H1 (cell line): ENCODE results near the gene CBY1. TPM values are rescaled to one million over a fixed set of nuclear protein-coding genes. Genes with fewer than 3 reads are reported as not detected.

Experiments used
- CTCF ChIA-PET: fragments of 300-600 bp; sonication (Branson Sonifier 250); formaldehyde crosslinking; loops from one replicate; lab custom pipeline; 2021; ENCODE audit not compliant: partially characterized antibody; lab: Charles Lee
- POLR2A ChIA-PET: fragments of 300-600 bp; sonication (Branson Sonifier 250); formaldehyde crosslinking; loops from one replicate; lab custom pipeline; 2021; ENCODE audit warnings: inconsistent platforms; ENCODE audit not compliant: partially characterized antibody; lab: Charles Lee
- DNase-seq, 2 experiments: peaks; one replicate each; pipeline versions ENCODE4 v3.0.0 to v3.0.0-alpha.2; 2010 to 2022; ENCODE audit warnings: low spot score in 2 of 2, low read depth in 1 of 2, mixed read lengths in 1 of 2
- FAIRE-seq: peaks from 2 replicates; lab custom pipeline; 2011; peaks lifted over from hg19 to GRCh38; lab: Jason Lieb, UNC
- H2AFZ ChIP-seq: 2 replicates; pipeline ENCODE4 v1.8.1; 2012; ENCODE audit warnings: low read length, inconsistent platforms
- H2AK5ac ChIP-seq: 2 replicates; pipeline ENCODE4 v1.6.1; 2013; ENCODE audit warnings: low read depth, low read length
- H2BK120ac ChIP-seq: replicated peaks from 2 replicates; pipeline ENCODE3; 2013; ENCODE audit warnings: low read depth, low read length, inconsistent platforms
- H2BK12ac ChIP-seq: 2 replicates; pipeline ENCODE4 v1.6.1; 2013; ENCODE audit warnings: low read depth, low read length
- H2BK15ac ChIP-seq: 2 replicates; pipeline ENCODE4 v1.6.1; 2013; ENCODE audit warnings: low read length
- H2BK20ac ChIP-seq: 2 replicates; pipeline ENCODE4 v1.6.1; 2013; ENCODE audit warnings: low read length
- H2BK5ac ChIP-seq: 2 replicates; pipeline ENCODE4 v1.6.1; 2013; ENCODE audit warnings: low read depth, low read length
- H3K14ac ChIP-seq: 2 replicates; pipeline ENCODE4 v1.6.1; 2013; ENCODE audit warnings: inconsistent platforms; ENCODE audit not compliant: insufficient read length
- H3K18ac ChIP-seq: 2 replicates; pipeline ENCODE4 v1.6.1; 2013; ENCODE audit warnings: low read length; ENCODE audit errors: extremely low read depth
- H3K23ac ChIP-seq: 2 replicates; pipeline ENCODE4 v1.6.1; 2013; ENCODE audit warnings: inconsistent platforms; ENCODE audit not compliant: insufficient read length
- H3K23me2 ChIP-seq: 2 replicates; pipeline ENCODE4 v1.6.1; 2013; ENCODE audit warnings: low read depth, low read length
- H3K27ac ChIP-seq: 2 replicates; pipeline ENCODE4 v1.6.1; 2011; ENCODE audit warnings: low read depth, low read length, inconsistent platforms
- H3K27me3 ChIP-seq, 4 experiments: replicated peaks in 1 of 4; 1 replicate in 1 of 4; 2 replicates in 3 of 4; pipeline versions ENCODE4 v1.6.1 to v1.8.1; 2011 to 2013; ENCODE audit warnings: low read length in 3 of 4, mild to moderate bottlenecking in 3 of 4, inconsistent platforms in 2 of 4, mixed read lengths in 2 of 4, moderate library complexity in 1 of 4; ENCODE audit not compliant: control insufficient read depth in 3 of 4, insufficient read depth in 3 of 4; ENCODE audit errors: extremely low read depth in 1 of 4
- H3K36me3 ChIP-seq, 4 experiments: 2 replicates each; pipeline versions ENCODE4 v1.6.1 to v1.8.1; 2011 to 2013; ENCODE audit warnings: mild to moderate bottlenecking in 4 of 4, low read length in 3 of 4, moderate library complexity in 2 of 4, control low read depth in 1 of 4, inconsistent platforms in 1 of 4; ENCODE audit not compliant: insufficient read depth in 4 of 4, control insufficient read depth in 2 of 4
- H3K4ac ChIP-seq: replicated peaks from 2 replicates; pipeline ENCODE3; 2013; ENCODE audit warnings: low read length, low read depth, mixed read lengths, inconsistent platforms; ENCODE audit not compliant: insufficient read length
- H3K4me1 ChIP-seq, 4 experiments: replicated peaks in 1 of 4; 1 replicate in 1 of 4; 2 replicates in 3 of 4; pipeline versions ENCODE4 v1.6.1 to v1.8.1; 2011 to 2013; ENCODE audit warnings: low read length in 3 of 4, inconsistent platforms in 2 of 4, mixed read lengths in 1 of 4; ENCODE audit not compliant: insufficient read depth in 4 of 4, control insufficient read depth in 3 of 4
- H3K4me2 ChIP-seq, 2 experiments: 2 replicates each; pipeline versions ENCODE4 v1.6.1 to v1.8.1; 2011 to 2013; ENCODE audit warnings: low read depth in 2 of 2, low read length in 2 of 2, control low read depth in 1 of 2, inconsistent platforms in 1 of 2, mild to moderate bottlenecking in 1 of 2; ENCODE audit not compliant: insufficient read depth in 1 of 2
- H3K4me3 ChIP-seq, 4 experiments: fragments of 200-600, 300-600 bp in 1 of 4; sonication (generic), shearing (Covaris generic), sonication (Bioruptor Twin) in 1 of 4; 2 replicates each; pipeline versions ENCODE4 v1.5.1 to v1.8.1; 2011 to 2016; ENCODE audit warnings: low read length in 4 of 4, low read depth in 3 of 4, control low read depth in 2 of 4, inconsistent platforms in 2 of 4, mild to moderate bottlenecking in 2 of 4, mixed read lengths in 1 of 4, moderate library complexity in 1 of 4; ENCODE audit not compliant: insufficient read depth in 2 of 4; ENCODE audit errors: extremely low read depth in 1 of 4
- H3K56ac ChIP-seq: replicated peaks from 2 replicates; pipeline ENCODE3; 2013; ENCODE audit warnings: low read depth, mild to moderate bottlenecking, mixed read lengths, low read length, inconsistent platforms; ENCODE audit not compliant: insufficient read length
- H3K79me1 ChIP-seq: 2 replicates; pipeline ENCODE4 v1.6.1; 2013; ENCODE audit warnings: low read depth, low read length, control low read depth
- H3K79me2 ChIP-seq, 2 experiments: 2 replicates each; pipeline versions ENCODE4 v1.6.1 to v1.8.1; 2012 to 2013; ENCODE audit warnings: low read length in 2 of 2, mild to moderate bottlenecking in 2 of 2, inconsistent platforms in 1 of 2; ENCODE audit not compliant: insufficient read depth in 2 of 2, control insufficient read depth in 1 of 2
- H3K9ac ChIP-seq, 4 experiments: replicated peaks in 1 of 4; 1 replicate in 1 of 4; 2 replicates in 3 of 4; pipeline versions ENCODE4 v1.6.1 to v1.8.1; 2011 to 2013; ENCODE audit warnings: low read depth in 3 of 4, low read length in 3 of 4, control low read depth in 2 of 4, mild to moderate bottlenecking in 2 of 4, moderate library complexity in 2 of 4, inconsistent platforms in 1 of 4; ENCODE audit errors: extremely low read depth in 1 of 4
- H3K9me3 ChIP-seq, 2 experiments: 2 replicates each; pipeline versions ENCODE4 v1.6.1 to v1.8.1; 2012 to 2013; ENCODE audit warnings: mild to moderate bottlenecking in 2 of 2, moderate library complexity in 2 of 2, control low read depth in 1 of 2, inconsistent platforms in 1 of 2, low read depth in 1 of 2, low read length in 1 of 2, mixed read lengths in 1 of 2; ENCODE audit not compliant: insufficient read depth in 2 of 2
- H4K20me1 ChIP-seq, 2 experiments: replicated peaks in 1 of 2; 2 replicates each; pipeline versions ENCODE3 to v1.8.1; 2011 to 2013; ENCODE audit warnings: inconsistent platforms in 2 of 2, low read length in 2 of 2, mild to moderate bottlenecking in 1 of 2; ENCODE audit not compliant: insufficient read depth in 2 of 2, control insufficient read depth in 1 of 2
- H4K5ac ChIP-seq: 2 replicates; pipeline ENCODE4 v1.6.1; 2013; ENCODE audit warnings: low read length, low read depth, mixed read lengths, inconsistent platforms; ENCODE audit not compliant: insufficient read length
- H4K8ac ChIP-seq: 2 replicates; pipeline ENCODE4 v1.8.0; 2013; ENCODE audit warnings: mild to moderate bottlenecking, moderate library complexity, low read length, inconsistent platforms; ENCODE audit not compliant: insufficient read depth; ENCODE audit errors: extremely low read depth
- H4K91ac ChIP-seq: replicated peaks from 2 replicates; pipeline ENCODE3; 2013; ENCODE audit warnings: low read length, mixed read lengths, inconsistent platforms; ENCODE audit not compliant: insufficient read length
- BCL11A ChIP-seq, 2 experiments: IDR thresholded peaks; one replicate each; pipeline ENCODE4 v1.6.1; 2011; ENCODE audit warnings: low read depth in 2 of 2, low read length in 2 of 2, mild to moderate bottlenecking in 2 of 2
- CEBPB ChIP-seq: IDR thresholded peaks from 2 replicates; pipeline ENCODE4 v1.6.1; 2012; ENCODE audit warnings: low read depth, low read length
- CHD1 ChIP-seq: IDR thresholded peaks from 2 replicates; pipeline ENCODE4 v1.6.1; 2012; ENCODE audit warnings: low read depth, low read length, improper control_type of control experiment
- CHD2 ChIP-seq: IDR thresholded peaks from 2 replicates; pipeline ENCODE4 v1.6.1; 2012; ENCODE audit warnings: low read length, improper control_type of control experiment
- EP300 ChIP-seq, 2 experiments: IDR thresholded peaks; 1 replicate in 1 of 2; 2 replicates in 1 of 2; pipeline ENCODE4 v1.6.1; 2011 to 2012; ENCODE audit warnings: low read depth in 2 of 2, low read length in 2 of 2, mild to moderate bottlenecking in 2 of 2, borderline replicate concordance in 1 of 2, inconsistent platforms in 1 of 2, moderate library complexity in 1 of 2
- GABPA ChIP-seq: IDR thresholded peaks from 2 replicates; pipeline ENCODE4 v1.6.1; 2011; ENCODE audit warnings: mild to moderate bottlenecking, low read length, moderate library complexity, borderline replicate concordance; ENCODE audit not compliant: insufficient read depth
- HDAC6 ChIP-seq: IDR thresholded peaks from one replicate; pipeline ENCODE4 v1.7.1; 2012; ENCODE audit warnings: low read depth, mild to moderate bottlenecking, inconsistent platforms, low read length, moderate library complexity
- KDM4A ChIP-seq: IDR thresholded peaks from one replicate; pipeline ENCODE4 v1.7.1; 2012; ENCODE audit warnings: low read depth, mild to moderate bottlenecking, moderate library complexity, low read length, inconsistent platforms; ENCODE audit not compliant: severe bottlenecking
- PHF8 ChIP-seq: fragments of 200-600 bp; sonication (generic); conservative IDR thresholded peaks from 2 replicates; pipeline ENCODE4 v1.7.1; 2012; ENCODE audit warnings: low read depth, mild to moderate bottlenecking, inconsistent platforms, low read length, moderate library complexity
- SRF ChIP-seq: IDR thresholded peaks from 2 replicates; pipeline ENCODE4 v1.6.1; 2011; ENCODE audit warnings: mild to moderate bottlenecking, low read depth, low read length, moderate library complexity
- YY1 ChIP-seq: IDR thresholded peaks from 2 replicates; pipeline ENCODE4 v1.6.1; 2011; ENCODE audit warnings: low read depth, mild to moderate bottlenecking, low read length
- WGBS, 2 experiments: shearing (Covaris generic) in 1 of 2; methylation state at CpG; one replicate each; pipeline versions ENCODE4 v1.1.6 to v1.1.7; 2013 to 2015; ENCODE audit warnings: low lambda C conversion rate in 2 of 2, mixed read lengths in 2 of 2, inconsistent platforms in 1 of 2, low coverage in 1 of 2, missing lambda C conversion rate in 1 of 2; ENCODE audit not compliant: insufficient replicate concordance in 2 of 2, insufficient coverage in 1 of 2, insufficient read length in 1 of 2; ENCODE audit errors: extremely low coverage in 1 of 2, missing lambda C conversion rate in 1 of 2; 5-methylcytosine and 5-hydroxymethylcytosine counted together
- polyA plus RNA-seq, 7 experiments: library from polyadenylated mRNA; depleted of rRNA in 3 of 7; stranded (reverse) in 5 of 7; unstranded in 2 of 7; fragments of >200 nt in 5 of 7; fragments of 200-250 nt in 2 of 7; gene quantifications; 1 replicate in 5 of 7; 2 replicates in 1 of 7; 4 replicates in 1 of 7; pipeline versions ENCODE4 v1.2.1 to v1.2.3, GENCODE V29; 2011 to 2013; ENCODE audit warnings: missing spikeins in 2 of 7, mixed read lengths in 2 of 7
- total RNA-seq: library from RNA; stranded (reverse); fragmentation: NEBNext Ultra II Directional; extraction: Animal tissue kit (Norgen Biotek cat#: 25700); gene quantifications from 2 replicates; pipeline ENCODE4 v1.2.1, GENCODE V29; 2021
- TF ChIP-seq, protein P1 (sequence below), 3 experiments: IDR thresholded peaks; 1 replicate in 2 of 3; 2 replicates in 1 of 3; pipeline versions ENCODE4 v1.5.1 to v1.6.1; 2011; ENCODE audit warnings: low read length in 3 of 3, mild to moderate bottlenecking in 3 of 3, inconsistent platforms in 2 of 3, low read depth in 1 of 3, moderate library complexity in 1 of 3; ENCODE audit not compliant: insufficient read depth in 1 of 3; ENCODE audit errors: control extremely low read depth in 1 of 3

The CBY1 gene
- total and polyA plus RNA-seq, 2 of the 8 experiments (the other 6 are each of a cell fraction or from before 2014, with no cell fraction given), result 23.2 to 30.2 TPM

DNA sequence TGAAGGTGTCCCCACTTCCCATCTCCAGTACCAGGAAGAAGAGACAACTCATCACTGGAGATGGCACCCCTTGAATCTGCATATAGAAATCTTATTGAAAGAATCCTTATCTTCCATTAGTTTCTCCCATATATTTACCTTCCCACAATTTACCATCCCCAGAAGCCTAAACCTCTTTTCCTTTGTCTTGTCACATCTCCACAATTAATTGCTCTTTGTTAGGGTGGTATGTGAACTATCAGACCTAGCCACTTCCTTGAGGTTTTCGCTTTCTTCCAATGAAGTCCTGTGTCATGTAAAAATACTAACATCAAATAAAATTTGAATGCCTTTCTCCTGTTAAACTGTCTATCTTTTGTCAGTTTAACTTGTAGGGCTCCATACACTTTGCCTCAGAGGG lies 38.2 kb upstream of the CBY1 start:
- no peak overlapping the region for H4K8ac ChIP-seq
- no peak overlapping the region for H2AK5ac ChIP-seq
- no peak overlapping the region for H3K9ac ChIP-seq
- H3K56ac ChIP-seq, result no peak overlapping the region
- no peak overlapping the region for H3K27ac ChIP-seq
- H3K4me2 ChIP-seq, result no peak overlapping the region
- no peaks in the 10 kb centered on the region for H4K20me1 ChIP-seq
- WGBS, 2 experiments, result 83% methylated on average over 1 of the region's 1 CpG; no CpG with 5 or more reads in 1 of the 2 experiments
- no peak for FAIRE-seq
- H3K4me1 ChIP-seq, result no peaks in the 10 kb centered on the region
- H2BK15ac ChIP-seq, result no peak overlapping the region
- no peak overlapping the region for H2BK5ac ChIP-seq
- no peaks in the 10 kb centered on the region for H3K23me2 ChIP-seq
- no peak overlapping the region for H2BK120ac ChIP-seq
- peaks cover 0 to 25% (median 9%) of the 10 kb centered on the region in 4 experiments; a peak in 3 of 8 replicates for H3K36me3 ChIP-seq
- DNase-seq, result no peak
- no peak overlapping the region for H3K23ac ChIP-seq
- no peak overlapping the region for H3K4me3 ChIP-seq
- H2AFZ ChIP-seq, result no peak overlapping the region
- ChIA-PET POLR2A (interaction anchor here (1.1 kb wide), 1 partner anchor 11 kb away, joined by 3 read pairs; no protein-coding TSS in a partner anchor), CTCF (interaction anchor here (0.6 kb wide), 1 partner anchor 293 kb away, joined by 3 read pairs; no protein-coding TSS in a partner anchor)
- no peaks in the 10 kb centered on the region for H3K79me1 ChIP-seq
- H3K14ac ChIP-seq, result no peak overlapping the region
- H3K18ac ChIP-seq, result no peak overlapping the region
- no peak overlapping the region for H2BK20ac ChIP-seq
- H3K79me2 ChIP-seq, result no peaks in the 10 kb centered on the region
- no peak overlapping the region for H2BK12ac ChIP-seq
- H4K5ac ChIP-seq, result no peak overlapping the region
- H3K27me3 ChIP-seq, result no peaks in the 10 kb centered on the region
- H3K9me3 ChIP-seq, result no peaks in the 10 kb centered on the region
- no peak overlapping the region for H4K91ac ChIP-seq
- no peak overlapping the region for H3K4ac ChIP-seq
- TF ChIP-seq PHF8 (no peak), GABPA (no peak), YY1 (no peak), SRF (no peak), CHD2 (no peak), CHD1 (no peak), HDAC6 (no peak), KDM4A (no peak), CEBPB (no peak), BCL11A (IDR thresholded peaks at IDR 0.05; ENCODE audit: low read depth in 2 of 2, low read length in 2 of 2) (no peak), EP300 (IDR thresholded peaks at IDR 0.05; ENCODE audit: borderline replicate concordance in 1 of 2, low read depth in 2 of 2, low read length in 2 of 2) (no peak)
- TF ChIP-seq, protein P1, sequence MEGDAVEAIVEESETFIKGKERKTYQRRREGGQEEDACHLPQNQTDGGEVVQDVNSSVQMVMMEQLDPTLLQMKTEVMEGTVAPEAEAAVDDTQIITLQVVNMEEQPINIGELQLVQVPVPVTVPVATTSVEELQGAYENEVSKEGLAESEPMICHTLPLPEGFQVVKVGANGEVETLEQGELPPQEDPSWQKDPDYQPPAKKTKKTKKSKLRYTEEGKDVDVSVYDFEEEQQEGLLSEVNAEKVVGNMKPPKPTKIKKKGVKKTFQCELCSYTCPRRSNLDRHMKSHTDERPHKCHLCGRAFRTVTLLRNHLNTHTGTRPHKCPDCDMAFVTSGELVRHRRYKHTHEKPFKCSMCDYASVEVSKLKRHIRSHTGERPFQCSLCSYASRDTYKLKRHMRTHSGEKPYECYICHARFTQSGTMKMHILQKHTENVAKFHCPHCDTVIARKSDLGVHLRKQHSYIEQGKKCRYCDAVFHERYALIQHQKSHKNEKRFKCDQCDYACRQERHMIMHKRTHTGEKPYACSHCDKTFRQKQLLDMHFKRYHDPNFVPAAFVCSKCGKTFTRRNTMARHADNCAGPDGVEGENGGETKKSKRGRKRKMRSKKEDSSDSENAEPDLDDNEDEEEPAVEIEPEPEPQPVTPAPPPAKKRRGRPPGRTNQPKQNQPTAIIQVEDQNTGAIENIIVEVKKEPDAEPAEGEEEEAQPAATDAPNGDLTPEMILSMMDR (IDR thresholded peaks at IDR 0.05; ENCODE audit: control extremely low read depth in 1 of 3, insufficient read depth in 1 of 3, low read depth in 1 of 3, low read length in 3 of 3), result no peak
